HG03196 (cell line): Measurements from ENCODE around the gene ABCA4.
"Not testable (repeated sequence)": the region's sequence is repeated elsewhere in the genome, so short reads cannot be mapped to it uniquely, and the experiment has no call there.

ENCODE experiments used
- ATAC-seq: cut with Tn5 transposase; IDR thresholded peaks from one replicate; pipeline ENCODE4 v1.9.1; 2021; ENCODE audit not compliant: unreplicated experiment

The ABCA4 gene

DNA sequence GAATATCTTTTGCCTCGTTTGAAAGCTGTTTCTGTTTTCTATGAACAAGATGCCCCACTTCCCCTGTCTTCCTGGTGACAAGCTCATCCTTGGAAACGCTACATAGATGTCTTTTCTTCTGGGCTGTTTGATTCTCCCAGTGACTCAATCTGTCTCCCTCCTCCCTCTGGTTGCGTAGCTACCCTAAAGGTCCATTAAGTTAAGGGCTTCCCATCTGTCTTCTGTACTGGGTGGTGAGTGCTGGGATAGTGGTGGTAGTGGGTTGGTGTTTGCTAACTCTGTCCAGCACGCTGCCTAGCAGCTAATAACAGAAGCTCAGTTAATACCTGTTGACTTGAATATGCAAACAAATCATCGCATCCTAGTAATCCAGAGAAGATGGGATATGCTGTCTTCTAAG lies 161.5 kb downstream of the ABCA4 start:
- no peak for ATAC-seq

DNA sequence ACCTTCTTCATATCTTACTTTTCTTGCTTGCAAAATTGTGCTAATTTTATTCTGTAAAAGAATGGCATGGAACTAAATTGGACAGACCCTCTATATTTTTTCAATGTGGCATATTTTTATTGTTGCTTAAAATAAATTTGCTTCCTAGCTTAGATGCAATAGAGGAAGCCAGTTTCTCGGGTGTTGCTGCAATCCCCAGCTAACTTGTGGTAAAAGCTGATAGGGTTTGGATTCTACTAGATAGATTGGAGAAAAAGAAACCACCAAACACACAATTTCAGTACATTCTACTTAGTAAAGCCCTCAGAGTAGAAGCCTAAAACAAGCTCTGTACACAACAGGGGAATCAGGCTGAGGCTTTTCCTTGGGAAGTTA lies 162.2 kb downstream of the ABCA4 start:
- ATAC-seq = no peak

DNA sequence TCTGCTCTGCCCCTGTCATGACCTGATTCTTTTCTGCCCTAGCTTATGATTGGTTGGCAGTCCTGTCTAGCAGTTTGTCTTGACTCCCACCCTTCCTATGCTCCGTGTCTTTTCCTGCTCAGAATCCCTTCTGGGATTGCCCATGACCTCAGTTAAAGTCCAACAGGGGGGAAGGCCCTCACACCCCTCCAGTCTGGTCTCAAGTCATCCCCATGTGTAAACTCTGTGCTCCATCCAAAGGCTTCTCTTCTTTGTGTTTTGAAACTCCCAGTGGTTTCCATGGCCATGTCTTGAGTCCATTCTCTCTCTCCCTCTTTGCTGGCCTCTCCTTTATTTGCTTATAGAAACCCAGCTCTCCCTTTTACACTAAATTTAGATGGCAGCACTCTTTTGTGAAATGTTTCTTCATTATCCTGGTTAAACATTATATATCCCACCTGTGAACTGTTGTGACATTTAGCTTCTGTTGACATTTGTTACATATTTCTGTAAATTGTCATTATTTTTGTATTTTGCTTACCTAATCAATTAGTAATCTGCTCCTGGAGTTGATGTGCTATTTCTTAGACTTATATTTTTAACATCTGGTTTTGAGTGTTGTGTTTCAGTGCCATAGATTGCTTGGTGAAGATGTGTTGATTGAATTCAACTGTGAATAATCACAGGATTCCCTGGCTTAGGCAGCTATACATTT lies 162.8 kb downstream of the ABCA4 start:
- ATAC-seq = no peak

DNA sequence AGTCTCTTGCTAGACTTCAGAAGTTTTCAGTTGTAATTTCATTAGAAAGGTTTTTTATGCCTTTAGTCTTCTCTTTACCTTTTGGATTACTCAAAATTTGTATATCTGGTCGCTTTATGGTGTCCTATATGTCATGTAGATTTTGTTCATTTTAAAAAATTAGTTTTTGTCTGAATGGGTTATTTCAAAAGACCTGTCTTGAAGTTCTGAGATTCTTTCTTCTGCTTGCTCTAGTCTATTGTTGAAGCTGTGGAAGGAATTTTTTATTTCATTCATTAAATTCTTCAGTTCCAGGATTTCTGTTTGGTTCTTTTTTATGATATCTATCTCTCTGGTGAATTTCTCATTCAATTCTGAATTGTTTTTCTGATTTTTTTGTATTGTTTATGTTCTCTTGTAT lies 165.2 kb downstream of the ABCA4 start:
- no peak for ATAC-seq

DNA sequence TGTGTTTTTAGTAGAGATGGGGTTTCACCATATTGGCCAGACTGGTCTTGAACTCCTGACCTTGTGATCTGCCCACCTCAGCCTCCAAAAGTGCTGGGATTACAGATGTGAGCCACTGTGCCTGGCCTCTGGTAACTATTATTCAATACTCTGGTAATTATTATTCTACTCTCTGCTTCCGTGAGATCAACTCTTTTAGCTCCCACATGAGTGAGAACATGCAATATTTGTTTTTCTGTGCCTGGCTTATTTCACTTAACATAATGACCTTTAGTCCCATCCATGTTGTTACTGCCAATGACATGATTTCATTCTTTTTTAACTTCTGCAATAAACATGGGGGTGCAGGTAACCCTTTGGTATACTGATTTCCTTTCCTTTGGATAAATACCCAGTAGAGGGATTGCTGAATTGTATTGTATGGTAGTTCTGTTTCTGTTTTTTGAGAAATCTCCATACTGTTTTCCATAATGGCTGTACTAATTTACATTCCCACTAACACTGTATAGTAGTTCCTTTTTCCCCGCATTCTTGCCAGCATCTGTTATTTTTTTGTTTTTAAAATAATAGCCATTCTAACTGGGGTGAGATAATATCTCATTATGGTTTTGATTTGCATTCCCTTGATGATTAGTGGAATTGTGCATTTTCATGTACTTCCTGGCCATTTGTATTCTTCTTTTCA lies 173.8 kb downstream of the ABCA4 start:
- ATAC-seq = not testable (repeated sequence)
